SK-N-SH (cell line): ENCODE data around the gene LMBR1. TPM values are rescaled to one million over a fixed set of nuclear protein-coding genes. Genes with fewer than 3 reads are reported as not detected.

ENCODE experiments used
- CTCF ChIA-PET: fragments of 300-600, 350-600 bp; formaldehyde crosslinking; extraction: SDS; loops from one replicate; lab custom pipeline; 2021; lab: Yijun Ruan, JAX
- POLR2A ChIA-PET: fragments of 350-600 bp; sonication (Branson Sonifier 250); formaldehyde crosslinking; extraction: SDS; loops from one replicate; lab custom pipeline; 2020; ENCODE audit warnings: antibody characterized with exemption, inconsistent platforms; lab: Yijun Ruan, JAX
- DNase-seq: peaks from one replicate; pipeline ENCODE4 v3.0.0; 2012
- H2AFZ ChIP-seq: fragments of 200-600 bp; sonication (generic); 2 replicates; pipeline ENCODE4 v1.8.1; 2016; ENCODE audit warnings: antibody characterized with exemption, mild to moderate bottlenecking, low read depth
- H3F3A ChIP-seq: fragments of 200-600 bp; sonication (generic); replicated peaks from 2 replicates; pipeline ENCODE3; 2016; ENCODE audit warnings: antibody characterized with exemption, mild to moderate bottlenecking; ENCODE audit not compliant: insufficient read depth
- H3K27ac ChIP-seq, 2 experiments: fragments of 200-500 bp in 1 of 2; fragments of 200-600 bp in 1 of 2; sonication (Bioruptor generic) in 1 of 2; sonication (generic), shearing (Covaris generic) in 1 of 2; 2 replicates each; pipeline versions ENCODE4 v1.5.1 to v1.6.1; 2014 to 2016; ENCODE audit warnings: low read depth in 2 of 2, inconsistent platforms in 1 of 2, low read length in 1 of 2, mild to moderate bottlenecking in 1 of 2, mixed read lengths in 1 of 2
- H3K27me3 ChIP-seq: fragments of 200-600 bp; sonication (generic), shearing (Covaris generic); 2 replicates; pipeline ENCODE4 v1.6.1; 2016; ENCODE audit warnings: mixed run types; ENCODE audit not compliant: insufficient read depth
- H3K36me3 ChIP-seq, 2 experiments: fragments of 200-500 bp in 1 of 2; fragments of 200-600 bp in 1 of 2; sonication (Bioruptor generic) in 1 of 2; sonication (generic) in 1 of 2; replicated peaks in 1 of 2; 2 replicates each; pipeline versions ENCODE3 to v1.5.1; 2014 to 2016; ENCODE audit warnings: low read length in 1 of 2, mild to moderate bottlenecking in 1 of 2; ENCODE audit not compliant: insufficient read depth in 2 of 2, control insufficient read depth in 1 of 2
- H3K4me1 ChIP-seq, 2 experiments: fragments of 200-500 bp in 1 of 2; fragments of 200-600 bp in 1 of 2; sonication (Bioruptor generic) in 1 of 2; sonication (generic), shearing (Covaris generic) in 1 of 2; 2 replicates each; pipeline versions ENCODE4 v1.5.1 to v1.6.1; 2014 to 2016; ENCODE audit warnings: low read depth in 1 of 2, low read length in 1 of 2, mixed run types in 1 of 2; ENCODE audit not compliant: insufficient read depth in 2 of 2, control insufficient read depth in 1 of 2
- H3K4me2 ChIP-seq: fragments of 200-600 bp; sonication (generic), shearing (Covaris generic); 2 replicates; pipeline ENCODE4 v1.6.1; 2017; ENCODE audit warnings: mixed run types
- H3K4me3 ChIP-seq, 2 experiments: fragments of 200-500 bp in 1 of 2; fragments of 200-600 bp in 1 of 2; sonication (Bioruptor generic) in 1 of 2; sonication (generic), shearing (Covaris generic) in 1 of 2; 2 replicates each; pipeline versions ENCODE4 v1.5.1 to v1.8.1; 2014 to 2016; ENCODE audit warnings: low read depth in 2 of 2, inconsistent platforms in 1 of 2, low read length in 1 of 2, mild to moderate bottlenecking in 1 of 2, mixed read lengths in 1 of 2, moderate library complexity in 1 of 2
- H3K79me2 ChIP-seq: fragments of 200-600 bp; sonication (generic); 2 replicates; pipeline ENCODE4 v1.8.1; 2017; ENCODE audit warnings: mild to moderate bottlenecking; ENCODE audit not compliant: insufficient read depth
- H3K9ac ChIP-seq: fragments of 200-600 bp; sonication (generic); 2 replicates; pipeline ENCODE4 v1.6.1; 2017; ENCODE audit warnings: mixed run types
- H3K9me2 ChIP-seq: fragments of 200-600 bp; sonication (generic); 2 replicates; pipeline ENCODE4 v1.6.1; 2017; ENCODE audit warnings: mixed run types
- H3K9me3 ChIP-seq: fragments of 200-600 bp; sonication (generic); 2 replicates; pipeline ENCODE4 v1.6.1; 2017; ENCODE audit warnings: mixed run types, mild to moderate bottlenecking, moderate library complexity
- H4K20me1 ChIP-seq: fragments of 200-600 bp; sonication (generic); 2 replicates; pipeline ENCODE4 v1.6.1; 2017; ENCODE audit warnings: mild to moderate bottlenecking, mixed run types; ENCODE audit not compliant: insufficient read depth
- CHD2 ChIP-seq: fragments of 150-350 bp; IDR thresholded peaks from 2 replicates; pipeline ENCODE4 v1.6.1; 2018; ENCODE audit warnings: low read length; ENCODE audit not compliant: partially characterized antibody
- ELF1 ChIP-seq: IDR thresholded peaks from 2 replicates; pipeline ENCODE4 v1.4.0; 2012
- EP300 ChIP-seq, 2 experiments: IDR thresholded peaks; 2 replicates each; pipeline versions ENCODE4 v1.4.0 to v1.6.1; 2012; ENCODE audit warnings: borderline replicate concordance in 1 of 2, low read depth in 1 of 2, low read length in 1 of 2
- EZH2phosphoT487 ChIP-seq: fragments of 200-600 bp; sonication (generic); IDR thresholded peaks from 2 replicates; pipeline ENCODE4 v1.6.1; 2017; ENCODE audit warnings: low read depth, mixed run types, mild to moderate bottlenecking, antibody characterized with exemption, moderate library complexity, borderline replicate concordance
- FOSL2 ChIP-seq: IDR thresholded peaks from 2 replicates; pipeline ENCODE4 v1.4.0; 2012; ENCODE audit warnings: low read depth, mild to moderate bottlenecking, moderate library complexity, borderline replicate concordance
- FOXM1 ChIP-seq: IDR thresholded peaks from 2 replicates; pipeline ENCODE4 v1.4.0; 2012; ENCODE audit warnings: low read depth, mild to moderate bottlenecking
- JUND ChIP-seq: IDR thresholded peaks from 2 replicates; pipeline ENCODE4 v1.4.0; 2012
- MXI1 ChIP-seq: IDR thresholded peaks from 2 replicates; pipeline ENCODE4 v1.6.1; 2012; ENCODE audit warnings: mild to moderate bottlenecking, low read depth, low read length, improper control_type of control experiment
- RFX5 ChIP-seq: IDR thresholded peaks from 2 replicates; pipeline ENCODE4 v1.6.1; 2012; ENCODE audit warnings: mild to moderate bottlenecking, improper control_type of control experiment, low read length
- RXRA ChIP-seq: IDR thresholded peaks from 2 replicates; pipeline ENCODE4 v1.4.0; 2012; ENCODE audit warnings: low read depth, mild to moderate bottlenecking, borderline replicate concordance
- TAF1 ChIP-seq: IDR thresholded peaks from 2 replicates; pipeline ENCODE4 v1.6.1; 2012; ENCODE audit warnings: low read depth, mild to moderate bottlenecking, low read length, moderate library complexity, borderline replicate concordance
- TCF12 ChIP-seq: IDR thresholded peaks from 2 replicates; pipeline ENCODE4 v1.4.0; 2012
- WGBS: methylation state at CpG from one replicate; pipeline ENCODE4 v1.1.6; 2017; ENCODE audit warnings: low lambda C conversion rate; 5-methylcytosine and 5-hydroxymethylcytosine counted together
- polyA plus RNA-seq, 3 experiments: library from polyadenylated mRNA; depleted of rRNA; stranded (reverse); fragments of >200 nt; gene quantifications; 2 replicates each; pipeline ENCODE4 v1.2.3, GENCODE V29; 2012
- TF ChIP-seq, protein P1 (sequence below): IDR thresholded peaks from 2 replicates; pipeline ENCODE4 v1.4.0; 2012; ENCODE audit warnings: low read depth, borderline replicate concordance
- TF ChIP-seq, protein P2 (sequence below): IDR thresholded peaks from 2 replicates; pipeline ENCODE4; 2012
- TF ChIP-seq, protein P3 (sequence below): IDR thresholded peaks from 2 replicates; pipeline ENCODE4 v1.6.1; 2012; ENCODE audit warnings: mild to moderate bottlenecking, low read depth, low read length, moderate library complexity
- TF ChIP-seq, protein P4 (sequence below): fragments of 150-350 bp; IDR thresholded peaks from 2 replicates; pipeline ENCODE4 v1.6.1; 2017; ENCODE audit warnings: antibody characterized with exemption, low read length, low read depth, borderline replicate concordance
- TF ChIP-seq, protein P5 (sequence below): IDR thresholded peaks from 2 replicates; pipeline ENCODE4 v1.4.0; 2012; ENCODE audit warnings: low read depth, borderline replicate concordance

The LMBR1 gene
- polyA plus RNA-seq, 1 of the 3 experiments (the other 2 are of a cell fraction): 24.6 TPM

DNA sequence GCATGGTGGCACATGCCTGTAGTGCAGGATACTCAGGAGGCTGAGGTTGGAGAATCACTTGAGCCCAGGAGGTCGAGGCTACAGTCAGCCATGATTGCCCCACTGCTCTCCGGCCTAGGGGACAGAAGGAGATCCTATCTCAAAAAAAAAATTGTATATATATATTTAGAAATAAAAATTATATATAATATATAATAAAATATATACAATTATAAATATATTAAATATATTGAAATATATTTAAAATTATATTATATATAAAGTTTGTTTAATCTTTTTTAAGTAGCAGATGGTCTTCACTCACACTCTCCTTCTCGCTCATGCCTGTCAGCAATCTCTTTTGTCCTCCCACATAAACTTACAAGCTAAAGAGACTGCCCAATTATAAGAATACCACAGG, 58.5 kb downstream of the LMBR1 start:
- CTCF ChIA-PET: interaction anchor here (1.6 kb wide), 1 partner anchor 9 kb away, joined by 4 read pairs; no protein-coding TSS in a partner anchor

More for the DNA sequence above, 58.5 kb downstream of the LMBR1 start:
- TF ChIP-seq RFX5: no peak
- no peak for TF ChIP-seq CHD2
- TF ChIP-seq FOXM1: no peak
- no peak for TF ChIP-seq ELF1
- TF ChIP-seq, protein P1, sequence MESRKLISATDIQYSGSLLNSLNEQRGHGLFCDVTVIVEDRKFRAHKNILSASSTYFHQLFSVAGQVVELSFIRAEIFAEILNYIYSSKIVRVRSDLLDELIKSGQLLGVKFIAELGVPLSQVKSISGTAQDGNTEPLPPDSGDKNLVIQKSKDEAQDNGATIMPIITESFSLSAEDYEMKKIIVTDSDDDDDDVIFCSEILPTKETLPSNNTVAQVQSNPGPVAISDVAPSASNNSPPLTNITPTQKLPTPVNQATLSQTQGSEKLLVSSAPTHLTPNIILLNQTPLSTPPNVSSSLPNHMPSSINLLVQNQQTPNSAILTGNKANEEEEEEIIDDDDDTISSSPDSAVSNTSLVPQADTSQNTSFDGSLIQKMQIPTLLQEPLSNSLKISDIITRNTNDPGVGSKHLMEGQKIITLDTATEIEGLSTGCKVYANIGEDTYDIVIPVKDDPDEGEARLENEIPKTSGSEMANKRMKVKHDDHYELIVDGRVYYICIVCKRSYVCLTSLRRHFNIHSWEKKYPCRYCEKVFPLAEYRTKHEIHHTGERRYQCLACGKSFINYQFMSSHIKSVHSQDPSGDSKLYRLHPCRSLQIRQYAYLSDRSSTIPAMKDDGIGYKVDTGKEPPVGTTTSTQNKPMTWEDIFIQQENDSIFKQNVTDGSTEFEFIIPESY: no peak
- TF ChIP-seq, protein P2, sequence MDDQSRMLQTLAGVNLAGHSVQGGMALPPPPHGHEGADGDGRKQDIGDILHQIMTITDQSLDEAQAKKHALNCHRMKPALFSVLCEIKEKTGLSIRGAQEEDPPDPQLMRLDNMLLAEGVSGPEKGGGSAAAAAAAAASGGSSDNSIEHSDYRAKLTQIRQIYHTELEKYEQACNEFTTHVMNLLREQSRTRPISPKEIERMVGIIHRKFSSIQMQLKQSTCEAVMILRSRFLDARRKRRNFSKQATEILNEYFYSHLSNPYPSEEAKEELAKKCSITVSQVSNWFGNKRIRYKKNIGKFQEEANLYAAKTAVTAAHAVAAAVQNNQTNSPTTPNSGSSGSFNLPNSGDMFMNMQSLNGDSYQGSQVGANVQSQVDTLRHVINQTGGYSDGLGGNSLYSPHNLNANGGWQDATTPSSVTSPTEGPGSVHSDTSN: no peak
- no peak for TF ChIP-seq FOSL2
- TF ChIP-seq, protein P3, sequence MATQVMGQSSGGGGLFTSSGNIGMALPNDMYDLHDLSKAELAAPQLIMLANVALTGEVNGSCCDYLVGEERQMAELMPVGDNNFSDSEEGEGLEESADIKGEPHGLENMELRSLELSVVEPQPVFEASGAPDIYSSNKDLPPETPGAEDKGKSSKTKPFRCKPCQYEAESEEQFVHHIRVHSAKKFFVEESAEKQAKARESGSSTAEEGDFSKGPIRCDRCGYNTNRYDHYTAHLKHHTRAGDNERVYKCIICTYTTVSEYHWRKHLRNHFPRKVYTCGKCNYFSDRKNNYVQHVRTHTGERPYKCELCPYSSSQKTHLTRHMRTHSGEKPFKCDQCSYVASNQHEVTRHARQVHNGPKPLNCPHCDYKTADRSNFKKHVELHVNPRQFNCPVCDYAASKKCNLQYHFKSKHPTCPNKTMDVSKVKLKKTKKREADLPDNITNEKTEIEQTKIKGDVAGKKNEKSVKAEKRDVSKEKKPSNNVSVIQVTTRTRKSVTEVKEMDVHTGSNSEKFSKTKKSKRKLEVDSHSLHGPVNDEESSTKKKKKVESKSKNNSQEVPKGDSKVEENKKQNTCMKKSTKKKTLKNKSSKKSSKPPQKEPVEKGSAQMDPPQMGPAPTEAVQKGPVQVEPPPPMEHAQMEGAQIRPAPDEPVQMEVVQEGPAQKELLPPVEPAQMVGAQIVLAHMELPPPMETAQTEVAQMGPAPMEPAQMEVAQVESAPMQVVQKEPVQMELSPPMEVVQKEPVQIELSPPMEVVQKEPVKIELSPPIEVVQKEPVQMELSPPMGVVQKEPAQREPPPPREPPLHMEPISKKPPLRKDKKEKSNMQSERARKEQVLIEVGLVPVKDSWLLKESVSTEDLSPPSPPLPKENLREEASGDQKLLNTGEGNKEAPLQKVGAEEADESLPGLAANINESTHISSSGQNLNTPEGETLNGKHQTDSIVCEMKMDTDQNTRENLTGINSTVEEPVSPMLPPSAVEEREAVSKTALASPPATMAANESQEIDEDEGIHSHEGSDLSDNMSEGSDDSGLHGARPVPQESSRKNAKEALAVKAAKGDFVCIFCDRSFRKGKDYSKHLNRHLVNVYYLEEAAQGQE: no peak
- TF ChIP-seq TCF12: no peak
- TF ChIP-seq, protein P4, sequence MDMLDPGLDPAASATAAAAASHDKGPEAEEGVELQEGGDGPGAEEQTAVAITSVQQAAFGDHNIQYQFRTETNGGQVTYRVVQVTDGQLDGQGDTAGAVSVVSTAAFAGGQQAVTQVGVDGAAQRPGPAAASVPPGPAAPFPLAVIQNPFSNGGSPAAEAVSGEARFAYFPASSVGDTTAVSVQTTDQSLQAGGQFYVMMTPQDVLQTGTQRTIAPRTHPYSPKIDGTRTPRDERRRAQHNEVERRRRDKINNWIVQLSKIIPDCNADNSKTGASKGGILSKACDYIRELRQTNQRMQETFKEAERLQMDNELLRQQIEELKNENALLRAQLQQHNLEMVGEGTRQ: no peak
- TF ChIP-seq RXRA: no peak
- TF ChIP-seq TAF1: no peak
- no peak for TF ChIP-seq EP300 (IDR thresholded peaks at IDR 0.05; ENCODE audit: borderline replicate concordance in 1 of 2, low read depth in 1 of 2, low read length in 1 of 2)
- TF ChIP-seq, protein P5, sequence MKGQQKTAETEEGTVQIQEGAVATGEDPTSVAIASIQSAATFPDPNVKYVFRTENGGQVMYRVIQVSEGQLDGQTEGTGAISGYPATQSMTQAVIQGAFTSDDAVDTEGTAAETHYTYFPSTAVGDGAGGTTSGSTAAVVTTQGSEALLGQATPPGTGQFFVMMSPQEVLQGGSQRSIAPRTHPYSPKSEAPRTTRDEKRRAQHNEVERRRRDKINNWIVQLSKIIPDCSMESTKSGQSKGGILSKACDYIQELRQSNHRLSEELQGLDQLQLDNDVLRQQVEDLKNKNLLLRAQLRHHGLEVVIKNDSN: no peak
- no peak for TF ChIP-seq MXI1
- no peak for TF ChIP-seq EZH2phosphoT487
- no peak for TF ChIP-seq JUND
- peaks cover 8% of the 10 kb centered on the region; the same call in 1 of the 2 replicates for H3K79me2 ChIP-seq
- POLR2A ChIA-PET: no interaction called here
- no peak overlapping the region for H3K4me3 ChIP-seq
- H3K27me3 ChIP-seq: no peaks in the 10 kb centered on the region
- no peak overlapping the region for H3K9ac ChIP-seq
- no peaks in the 10 kb centered on the region for H3K9me2 ChIP-seq
- H2AFZ ChIP-seq: no peak overlapping the region
- H3K4me1 ChIP-seq: no peaks in the 10 kb centered on the region
- no peak overlapping the region for H3K27ac ChIP-seq
- no peak overlapping the region for H3K4me2 ChIP-seq
- peaks cover 6% of the 10 kb centered on the region for H3F3A ChIP-seq
- DNase-seq: no peak
- WGBS: 96% methylated on average over 3 of the region's 3 CpGs
- H3K9me3 ChIP-seq: no peaks in the 10 kb centered on the region
- H3K36me3 ChIP-seq: peaks cover 14 to 24% of the 10 kb centered on the region in 2 experiments
- no peaks in the 10 kb centered on the region for H4K20me1 ChIP-seq
